GM08714 (cell line): ENCODE data around the gene NACC2.
"Not testable (repeated sequence)": the region's sequence is repeated elsewhere in the genome, so short reads cannot be mapped to it uniquely, and the experiment has no call there.

Source experiments
- H3K4me3 ChIP-seq: fragments of 200-500 bp; sonication (Bioruptor generic); 2 replicates; pipeline ENCODE4 v1.5.1; 2014; ENCODE audit warnings: mild to moderate bottlenecking, low read length, inconsistent platforms
- ZNF274 ChIP-seq: IDR thresholded peaks from 2 replicates; pipeline ENCODE4 v1.6.1; 2012; ENCODE audit warnings: mild to moderate bottlenecking, low read depth, low read length

NACC2 gene

DNA sequence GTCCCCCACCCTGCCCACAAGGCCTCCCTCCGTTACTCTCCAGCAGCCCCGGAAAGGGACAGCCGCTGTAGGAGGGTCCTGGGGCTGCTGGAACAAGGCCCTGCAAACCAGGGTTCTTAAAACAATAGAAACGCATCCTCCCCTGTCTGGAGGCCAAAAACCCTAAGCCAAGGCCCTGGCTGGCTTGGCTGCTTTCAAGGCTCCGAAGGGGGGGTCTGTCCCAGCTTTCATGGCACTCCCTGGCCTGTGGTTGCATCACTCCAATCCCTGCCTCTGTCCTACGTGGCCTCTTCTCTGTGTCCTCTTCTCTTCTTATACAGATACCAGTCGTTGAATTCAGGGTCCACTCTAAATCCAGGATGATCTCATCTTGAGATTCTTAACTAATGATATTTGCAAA is 126.5 kb downstream of the NACC2 start:
- no peak for TF ChIP-seq ZNF274
- H3K4me3 ChIP-seq = no peak overlapping the region

DNA sequence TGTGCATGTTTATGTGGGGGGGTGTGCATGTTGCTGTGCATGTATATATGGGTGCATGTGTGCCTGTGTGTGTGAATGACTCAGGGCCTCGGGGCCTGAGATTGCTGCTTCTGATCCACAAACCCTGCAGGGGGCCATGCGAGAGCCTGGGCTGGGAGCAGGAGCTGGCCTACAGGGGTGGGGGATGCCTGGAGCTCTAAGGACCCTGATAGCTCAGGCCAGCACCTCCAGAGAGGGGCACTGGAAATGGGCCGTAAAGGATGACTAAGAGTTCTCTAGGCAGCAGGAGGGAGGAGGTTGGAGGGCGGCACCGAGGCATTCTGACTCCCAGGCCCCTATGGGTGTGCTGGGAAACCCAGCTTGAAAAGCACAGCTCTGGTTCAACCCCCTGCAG is 127.0 kb downstream of the NACC2 start:
- no peak for TF ChIP-seq ZNF274
- no peak overlapping the region for H3K4me3 ChIP-seq

GRCh38 chr9:135966916-135967260 is 128.2 kb downstream of the NACC2 start:
- not testable (repeated sequence) for H3K4me3 ChIP-seq

DNA sequence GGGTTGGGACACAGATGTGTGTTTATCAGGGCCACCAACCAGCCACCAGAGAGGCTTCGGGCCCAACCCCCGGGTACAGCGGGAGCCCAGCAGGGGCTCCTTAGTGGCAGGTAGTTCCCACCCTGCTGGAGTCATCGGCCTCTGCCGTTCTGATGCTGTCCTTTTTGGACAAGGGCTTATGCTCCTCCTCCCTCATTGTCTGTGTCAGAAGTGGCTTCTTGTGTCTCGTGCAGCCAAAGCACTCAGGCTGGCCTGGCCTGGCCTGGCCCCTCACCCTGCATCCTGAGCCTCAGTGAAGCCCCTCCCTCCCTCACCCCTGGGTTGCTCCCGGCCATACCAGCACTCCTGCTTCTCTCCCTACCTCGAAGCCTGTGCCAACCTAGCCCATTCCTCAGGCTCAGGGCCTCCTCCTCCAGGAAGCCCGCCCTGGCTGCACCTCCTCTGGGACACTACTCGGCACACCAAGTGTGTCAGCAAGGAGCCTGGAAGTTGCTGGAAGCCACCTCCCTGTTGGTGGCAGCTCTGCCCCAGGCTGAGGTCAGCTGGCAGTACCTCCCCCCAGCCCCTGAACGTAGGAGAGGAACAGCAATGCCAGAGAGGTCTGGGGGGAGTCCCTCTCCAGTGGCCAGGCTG is 129.8 kb downstream of the NACC2 start:
- TF ChIP-seq ZNF274 = no peak
- no peak overlapping the region for H3K4me3 ChIP-seq

DNA sequence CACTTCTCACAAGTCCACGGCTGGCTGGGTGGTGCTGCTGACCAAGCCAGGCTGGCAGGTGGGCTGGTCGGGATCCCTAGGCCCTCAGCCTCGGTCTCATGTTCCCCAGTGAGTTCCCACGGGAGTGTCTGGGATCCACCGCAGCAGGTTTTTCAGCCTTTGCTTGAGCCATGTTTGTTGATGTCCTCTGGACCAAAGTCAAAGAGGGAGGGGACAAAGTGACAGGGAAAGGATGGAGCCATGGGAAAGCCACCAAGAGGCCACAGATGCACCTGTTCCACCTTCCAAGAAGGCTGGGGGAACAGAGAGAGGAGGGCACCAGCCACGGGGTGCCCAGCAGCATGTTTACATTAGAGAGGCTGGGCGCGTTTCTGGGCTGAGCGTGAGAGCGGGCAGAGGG is 131.2 kb downstream of the NACC2 start:
- no peak for TF ChIP-seq ZNF274
- no peak overlapping the region for H3K4me3 ChIP-seq

GRCh38 chr9:135963338-135963737 is 131.8 kb downstream of the NACC2 start:
- H3K4me3 ChIP-seq = no peak overlapping the region
- no peak for TF ChIP-seq ZNF274

GRCh38 chr9:135962696-135963307 is 132.3 kb downstream of the NACC2 start:
- TF ChIP-seq ZNF274 = no peak
- no peak overlapping the region for H3K4me3 ChIP-seq

- H3K4me3 ChIP-seq = no peak overlapping the region
- no peak for TF ChIP-seq ZNF274
Measured at GRCh38 chr9:135961811-135962695, 133.0 kb downstream of the NACC2 start.

GRCh38 chr9:135961277-135961715 is 133.8 kb downstream of the NACC2 start, which contains the start of gene UBAC1:
Gene UBAC1 (minus strand): TSS chr9:135961373. CDS start chr9:135961162, 211 bp downstream.
- no peak for TF ChIP-seq ZNF274
- H3K4me3 ChIP-seq = peak within 1 kb of the TSS; percentile 93

- TF ChIP-seq ZNF274 = no peak
- peak overlapping the region; percentile 93 for H3K4me3 ChIP-seq
Measured at GRCh38 chr9:135960411-135961276, 134.4 kb downstream of the NACC2 start.

DNA sequence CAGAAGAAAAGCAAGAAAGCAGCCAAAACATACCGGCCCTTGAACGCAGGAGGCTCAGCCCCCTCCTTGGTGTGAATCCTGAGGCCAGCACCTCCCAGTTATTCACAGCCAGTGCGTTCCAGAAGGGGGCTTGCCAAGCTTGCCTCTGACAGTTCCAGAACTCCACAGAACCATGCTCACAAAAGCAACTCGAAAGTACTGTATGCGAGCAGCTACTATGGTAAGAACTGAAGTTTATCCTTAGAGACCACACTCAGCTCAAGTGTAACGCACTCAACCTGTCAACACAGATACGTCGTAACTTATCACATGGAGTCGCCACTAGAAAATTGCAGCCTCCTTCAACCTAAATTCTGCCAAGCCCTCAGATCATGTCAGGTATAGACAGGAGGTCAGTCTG is 135.3 kb downstream of the NACC2 start:
- H3K4me3 ChIP-seq = peak overlapping the region; percentile 93; the same call in 1 of the 2 replicates
- no peak for TF ChIP-seq ZNF274

GRCh38 chr9:135958485-135958884 is 136.6 kb downstream of the NACC2 start:
- H3K4me3 ChIP-seq = no peak overlapping the region
- no peak for TF ChIP-seq ZNF274

DNA sequence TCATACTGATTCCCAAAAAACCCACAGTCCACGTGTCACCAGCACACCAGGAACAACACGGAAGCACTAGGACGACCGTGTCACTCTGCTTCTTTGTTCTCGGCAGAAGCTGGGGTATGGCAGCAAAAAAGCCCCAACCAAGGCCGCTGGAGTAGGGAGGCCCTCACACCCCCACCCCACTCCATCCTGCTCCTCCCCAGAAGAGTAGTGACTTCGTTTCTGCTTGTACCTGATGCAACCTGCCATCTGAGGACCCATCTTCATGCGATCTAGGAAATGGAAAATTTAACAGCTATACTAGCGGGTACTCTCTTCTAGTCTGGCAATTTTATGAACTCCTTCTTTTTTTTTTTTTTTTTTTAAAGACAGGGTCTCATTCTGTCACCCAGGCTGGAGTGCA is 137.7 kb downstream of the NACC2 start:
- no peak overlapping the region for H3K4me3 ChIP-seq
- no peak for TF ChIP-seq ZNF274

GRCh38 chr9:135956802-135957174 is 138.3 kb downstream of the NACC2 start:
- no peak overlapping the region for H3K4me3 ChIP-seq
- TF ChIP-seq ZNF274 = no peak
